ACC112 (cell line): Measurements from ENCODE around the gene PNPLA7.
A peak's percentile ranks its signal among the peaks of the same experiment; 100 is the strongest.

Source experiments
- H2AFZ ChIP-seq: fragments of 200-600 bp; sonication (generic); one replicate; pipeline ENCODE4 v1.6.0; 2017; ENCODE audit warnings: antibody characterized with exemption, low read length; ENCODE audit not compliant: unreplicated experiment
- H3K27ac ChIP-seq: fragments of 200-600 bp; sonication (generic); 2 replicates; pipeline ENCODE4 v1.5.1; 2014; ENCODE audit warnings: low read depth, mild to moderate bottlenecking, antibody characterized with exemption, low read length, moderate library complexity
- H3K27me3 ChIP-seq: fragments of 200-600 bp; sonication (generic); 2 replicates; pipeline ENCODE4 v1.6.1; 2014; ENCODE audit warnings: mild to moderate bottlenecking, antibody characterized with exemption, low read length, moderate library complexity, mixed read lengths; ENCODE audit not compliant: insufficient read depth
- H3K36me3 ChIP-seq: fragments of 200-600 bp; sonication (generic); 2 replicates; pipeline ENCODE4 v1.6.1; 2016; ENCODE audit warnings: mild to moderate bottlenecking, antibody characterized with exemption, low read length, moderate library complexity, mixed read lengths; ENCODE audit not compliant: insufficient read depth
- H3K4me1 ChIP-seq: fragments of 200-600 bp; sonication (generic); one replicate; pipeline ENCODE4 v1.6.1; 2016; ENCODE audit warnings: low read length, mixed read lengths; ENCODE audit not compliant: insufficient read depth, unreplicated experiment, control insufficient read depth
- H3K4me3 ChIP-seq: fragments of 200-600 bp; sonication (generic); 2 replicates; pipeline ENCODE4 v1.5.1; 2014; ENCODE audit warnings: mild to moderate bottlenecking, low read depth, low read length
- H3K79me2 ChIP-seq: fragments of 200-600 bp; sonication (generic); one replicate; pipeline ENCODE4 v1.6.0; 2016; ENCODE audit warnings: low read length; ENCODE audit not compliant: control insufficient read depth, unreplicated experiment, insufficient read depth

Gene PNPLA7

GRCh38 chr9:137486141-137486490 lies 64.1 kb downstream of the PNPLA7 start:
- no peaks in the 10 kb centered on the region for H3K27me3 ChIP-seq
- H3K27ac ChIP-seq = no peak overlapping the region
- H3K4me1 ChIP-seq = peaks cover 9% of the 10 kb centered on the region

GRCh38 chr9:137485343-137486140 lies 64.7 kb downstream of the PNPLA7 start:
- Histone ChIP-seq H3K27me3 (no peaks in the 10 kb centered on the region), H2AFZ (no peak overlapping the region), H3K4me1 (peaks cover 9% of the 10 kb centered on the region), H3K27ac (no peak overlapping the region), H3K36me3 (no peaks in the 10 kb centered on the region), H3K4me3 (no peak overlapping the region), H3K79me2 (no peaks in the 10 kb centered on the region)

More at GRCh38 chr9:137486141-137486490, 64.1 kb downstream of the PNPLA7 start:
- Histone ChIP-seq H3K4me3 (no peak overlapping the region), H2AFZ (no peak overlapping the region), H3K79me2 (no peaks in the 10 kb centered on the region), H3K36me3 (no peaks in the 10 kb centered on the region)

- peaks cover 9% of the 10 kb centered on the region for H3K4me1 ChIP-seq
These were observed 65.5 kb downstream of the PNPLA7 start for GRCh38 chr9:137484551-137485315.

GRCh38 chr9:137482094-137482781 lies 68.0 kb downstream of the PNPLA7 start:
- H3K4me3 ChIP-seq = no peak overlapping the region
- H2AFZ ChIP-seq = peak overlapping the region; percentile 75
- peaks cover 9% of the 10 kb centered on the region for H3K4me1 ChIP-seq
- H3K79me2 ChIP-seq = no peaks in the 10 kb centered on the region
- H3K36me3 ChIP-seq = no peaks in the 10 kb centered on the region
- H3K27ac ChIP-seq = peak overlapping the region; percentile 57
- H3K27me3 ChIP-seq = no peaks in the 10 kb centered on the region

More at GRCh38 chr9:137484551-137485315, 65.5 kb downstream of the PNPLA7 start:
- no peak overlapping the region for H3K27ac ChIP-seq
- no peak overlapping the region for H2AFZ ChIP-seq
- H3K36me3 ChIP-seq = no peaks in the 10 kb centered on the region
- no peaks in the 10 kb centered on the region for H3K79me2 ChIP-seq
- no peak overlapping the region for H3K4me3 ChIP-seq
- no peaks in the 10 kb centered on the region for H3K27me3 ChIP-seq

GRCh38 chr9:137480686-137481683 lies 69.2 kb downstream of the PNPLA7 start:
- Histone ChIP-seq H3K4me1 (peaks cover 9% of the 10 kb centered on the region), H2AFZ (no peak overlapping the region), H3K4me3 (no peak overlapping the region), H3K27me3 (no peaks in the 10 kb centered on the region), H3K36me3 (no peaks in the 10 kb centered on the region), H3K27ac (no peak overlapping the region), H3K79me2 (no peaks in the 10 kb centered on the region)

GRCh38 chr9:137479892-137480685 lies 70.1 kb downstream of the PNPLA7 start:
- H3K4me1 ChIP-seq = peaks cover 9% of the 10 kb centered on the region
- H3K27me3 ChIP-seq = no peaks in the 10 kb centered on the region
- no peak overlapping the region for H2AFZ ChIP-seq
- no peak overlapping the region for H3K4me3 ChIP-seq
- no peak overlapping the region for H3K27ac ChIP-seq
- H3K36me3 ChIP-seq = no peaks in the 10 kb centered on the region
- H3K79me2 ChIP-seq = no peaks in the 10 kb centered on the region

GRCh38 chr9:137478962-137479861 lies 71.0 kb downstream of the PNPLA7 start:
- no peaks in the 10 kb centered on the region for H3K36me3 ChIP-seq
- no peak overlapping the region for H2AFZ ChIP-seq
- no peaks in the 10 kb centered on the region for H3K27me3 ChIP-seq
- no peak overlapping the region for H3K27ac ChIP-seq
- no peak overlapping the region for H3K4me3 ChIP-seq
- no peaks in the 10 kb centered on the region for H3K79me2 ChIP-seq
- peaks cover 9% of the 10 kb centered on the region for H3K4me1 ChIP-seq

GRCh38 chr9:137478613-137478961 lies 71.6 kb downstream of the PNPLA7 start:
- Histone ChIP-seq H3K36me3 (no peaks in the 10 kb centered on the region), H3K4me3 (no peak overlapping the region)

More at GRCh38 chr9:137478613-137478961, 71.6 kb downstream of the PNPLA7 start:
- Histone ChIP-seq H2AFZ (no peak overlapping the region), H3K27me3 (no peaks in the 10 kb centered on the region), H3K4me1 (peaks cover 9% of the 10 kb centered on the region), H3K27ac (no peak overlapping the region), H3K79me2 (no peaks in the 10 kb centered on the region)
